Pancreas (tissue), 10 donors: ENCODE data around the gene ZNF280B. TPM values are rescaled to one million over a fixed set of nuclear protein-coding genes. Genes with fewer than 3 reads are reported as not detected.
"Not testable (repeated sequence)": the region's sequence is repeated elsewhere in the genome, so short reads cannot be mapped to it uniquely, and the experiment has no call there.

Source experiments
- ATAC-seq, 4 donors: fragments of 200-7000 bp; cut with Tn5 transposase; one replicate each; pipeline versions ENCODE4 v1.8.0 to v1.9.1; 2020; ENCODE audit warnings: mild to moderate bottlenecking in 4 of 4, moderate library complexity in 4 of 4
- DNase-seq, 6 donors: peaks; one replicate each; pipeline ENCODE4 v3.0.0-alpha.2; 2020
- FAIRE-seq: peaks from 2 replicates; lab custom pipeline; 2012; peaks lifted over from hg19 to GRCh38; lab: Jason Lieb, UNC
- H3K27ac ChIP-seq, 4 donors: fragments of 200-600 bp; sonication (generic); 1 replicate in 3 of 4; 2 replicates in 1 of 4; pipeline versions ENCODE4 v1.5.0 to v1.8.0; 2020
- H3K27me3 ChIP-seq, 4 donors: fragments of 200-600 bp; one replicate each; pipeline ENCODE4 v1.8.0; 2021
- H3K36me3 ChIP-seq, 3 donors: fragments of 200-600 bp; sonication (generic) in 1 of 3; one replicate each; pipeline versions ENCODE4 v1.5.0 to v1.8.0; 2020 to 2021
- H3K4me1 ChIP-seq, 3 donors: fragments of 200-600 bp; one replicate each; pipeline ENCODE4 v1.8.0; 2021
- H3K4me3 ChIP-seq, 4 donors: fragments of 200-600 bp; sonication (generic) in 2 of 4; one replicate each; pipeline versions ENCODE4 v1.5.0 to v1.8.0; 2020 to 2021
- H3K9me3 ChIP-seq, 4 donors: fragments of 200-600 bp; one replicate each; pipeline ENCODE4 v1.8.0; 2021
- CTCF ChIP-seq, 4 donors: fragments of 200-600 bp; sonication (generic) in 3 of 4; IDR thresholded peaks; one replicate each; pipeline versions ENCODE4 v1.5.0 to v1.8.0; 2021; ENCODE audit warnings: antibody characterized with exemption in 4 of 4
- WGBS, 2 donors: extraction: QIAGEN DNeasy Blood & Tissue Kit; methylation state at CpG; one replicate each; pipeline ENCODE4 v1.1.7; 2013; 5-methylcytosine and 5-hydroxymethylcytosine counted together
- intact Hi-C, 3 donors: fragments of 100-400 bp; cut with DNase I; formaldehyde crosslinking; loops; one replicate each; pipeline versions ENCODE4 v1.11.1 to v1.14.2; 2022
- polyA plus RNA-seq, 2 donors: library from polyadenylated mRNA; stranded (reverse); fragments of 200-250 nt; gene quantifications; one replicate each; pipeline ENCODE4 v1.2.3, GENCODE V29; 2013
- total RNA-seq, 6 donors: library from RNA; stranded (reverse); fragmentation: NEBNext Ultra II Directional in 4 of 6; extraction: Animal tissue kit (Norgen Biotek cat#: 25700) in 4 of 6; gene quantifications; one replicate each; pipeline versions ENCODE4 v1.2.1 to v1.2.4, GENCODE V29; 2021 to 2023
- donor health status: healthy with polysubstance abuse.
- donor health status: DM: no; HTN: no; CAD: no; lungs with moderate emphysema.
- donor health status: DM: no; HTN: no; CAD: no.
- donor health status: control.
- donor health status: control.
- donor health status: Bipolar disorder and iron deficiency.
- donor health status: DM: yes; HTN: yes; CAD: no.
- donor health status: DM: no; HTN: no; CAD: no.
- donor health status: DM: no; HTN: no; CAD: no.
- donor health status: DM: yes; HTN: yes; CAD: no.

The ZNF280B gene
- total and polyA plus RNA-seq, 8 donors, result 0.38 to 1.3 (median 0.89) TPM

GRCh38 chr22:22519591-22519990 is 11.0 kb upstream of the ZNF280B start:
- ATAC-seq, result no peak
- TF ChIP-seq CTCF (IDR thresholded peaks at IDR 0.05), result no peak
- no peak for DNase-seq
- H3K27ac ChIP-seq, result no peak overlapping the region
- H3K36me3 ChIP-seq, result no peaks in the 10 kb centered on the region
- H3K27me3 ChIP-seq, result no peaks in the 10 kb centered on the region
- intact Hi-C loops, result no loop called here
- no peak overlapping the region for H3K4me3 ChIP-seq
- no peak for FAIRE-seq
- WGBS, 2 donors, result 49 to 54% methylated on average over 5 of the region's 5 CpGs
- H3K9me3 ChIP-seq, result no peaks in the 10 kb centered on the region
- H3K4me1 ChIP-seq, result no peaks in the 10 kb centered on the region

- Histone ChIP-seq H3K4me3 (no peak overlapping the region), H3K9me3 (no peaks in the 10 kb centered on the region), H3K27me3 (no peaks in the 10 kb centered on the region), H3K27ac (no peak overlapping the region), H3K36me3 (no peaks in the 10 kb centered on the region), H3K4me1 (no peaks in the 10 kb centered on the region)
- ATAC-seq (no peak), DNase-seq (no peak), FAIRE-seq (no peak)
- intact Hi-C loops, result no loop called here
- WGBS, 2 donors, result 43 to 56% methylated on average over 4 of the region's 4 CpGs
- no peak for TF ChIP-seq CTCF (IDR thresholded peaks at IDR 0.05)
Observed at GRCh38 chr22:22516992-22517391, 8.4 kb upstream of the ZNF280B start.

GRCh38 chr22:22515890-22516289 is 7.3 kb upstream of the ZNF280B start:
- TF ChIP-seq CTCF (IDR thresholded peaks at IDR 0.05), result no peak
- no peak for ATAC-seq
- Histone ChIP-seq H3K4me3 (no peak overlapping the region), H3K27ac (no peak overlapping the region), H3K4me1 (no peaks in the 10 kb centered on the region), H3K36me3 (no peaks in the 10 kb centered on the region), H3K9me3 (no peaks in the 10 kb centered on the region), H3K27me3 (no peaks in the 10 kb centered on the region)
- FAIRE-seq, result no peak
- intact Hi-C loops, result no loop called here
- DNase-seq, result no peak

- H3K36me3 ChIP-seq, FAIRE-seq, H3K27ac ChIP-seq, H3K27me3 ChIP-seq, H3K9me3 ChIP-seq, intact Hi-C loops, DNase-seq, ATAC-seq, H3K4me3 ChIP-seq, H3K4me1 ChIP-seq: not testable (repeated sequence)
- WGBS, 2 donors, result 33 to 35% methylated on average over 8 of the region's 8 CpGs
Observed at GRCh38 chr22:22514431-22514830, 5.9 kb upstream of the ZNF280B start.

- no peaks in the 10 kb centered on the region for H3K36me3 ChIP-seq
- intact Hi-C loops, result no loop called here
- no peaks in the 10 kb centered on the region for H3K9me3 ChIP-seq
- ATAC-seq, result no peak
- no peaks in the 10 kb centered on the region for H3K27me3 ChIP-seq
- WGBS, 2 donors, result 77 to 79% methylated on average over 2 of the region's 2 CpGs
- H3K27ac ChIP-seq, result no peak overlapping the region
- H3K4me3 ChIP-seq, result no peak overlapping the region
- no peaks in the 10 kb centered on the region for H3K4me1 ChIP-seq
- no peak for FAIRE-seq
- no peak for DNase-seq
- no peak for TF ChIP-seq CTCF (IDR thresholded peaks at IDR 0.05)
Observed at GRCh38 chr22:22513619-22514018, 5.1 kb upstream of the ZNF280B start.

- Histone ChIP-seq H3K27me3 (no peaks in the 10 kb centered on the region), H3K27ac (no peak overlapping the region), H3K4me3 (no peak overlapping the region), H3K4me1 (no peaks in the 10 kb centered on the region), H3K36me3 (no peaks in the 10 kb centered on the region), H3K9me3 (no peaks in the 10 kb centered on the region)
- 57 to 65% methylated on average over 5 of the region's 5 CpGs for WGBS, 2 donors
- TF ChIP-seq CTCF (IDR thresholded peaks at IDR 0.05), result no peak
- FAIRE-seq, result no peak
- ATAC-seq, result no peak
- intact Hi-C loops, result no loop called here
- DNase-seq, result no peak
Observed at GRCh38 chr22:22512951-22513350, 4.4 kb upstream of the ZNF280B start.

GRCh38 chr22:22510833-22511232 is 2.3 kb upstream of the ZNF280B start:
- H3K4me3 ChIP-seq, H3K27ac ChIP-seq, H3K9me3 ChIP-seq, intact Hi-C loops, ATAC-seq, H3K27me3 ChIP-seq, FAIRE-seq, H3K36me3 ChIP-seq, DNase-seq, H3K4me1 ChIP-seq: not testable (repeated sequence)
- 88 to 89% methylated on average over 7 of the region's 7 CpGs for WGBS, 2 donors

- H3K27me3 ChIP-seq, H3K4me3 ChIP-seq, FAIRE-seq, H3K27ac ChIP-seq, H3K9me3 ChIP-seq, H3K36me3 ChIP-seq, intact Hi-C loops, DNase-seq, H3K4me1 ChIP-seq, ATAC-seq: not testable (repeated sequence)
- 88 to 95% methylated on average over 6 of the region's 6 CpGs for WGBS, 2 donors
Observed at GRCh38 chr22:22509912-22510311, 1.4 kb upstream of the ZNF280B start.
